K562 (cell line): ENCODE data around the gene AHCYL2.
A peak's percentile ranks its signal among the peaks of the same experiment; 100 is the strongest.

Experiments
- ARID2 ChIP-seq: fragments of 450-650 bp; IDR thresholded peaks from 2 replicates; pipeline ENCODE4 v1.6.1; 2017; ENCODE audit warnings: antibody characterized with exemption, mild to moderate bottlenecking
- CBX3 ChIP-seq, 2 experiments: IDR thresholded peaks; 1 replicate in 1 of 2; 2 replicates in 1 of 2; pipeline ENCODE4 v1.6.1; 2012; ENCODE audit warnings: inconsistent platforms in 2 of 2, low read length in 2 of 2, borderline replicate concordance in 1 of 2, control low read depth in 1 of 2
- FOXA1 ChIP-seq: fragments of 450-650 bp; IDR thresholded peaks from 2 replicates; pipeline ENCODE4 v1.6.1; 2016; ENCODE audit warnings: mild to moderate bottlenecking, borderline replicate concordance
- JUN ChIP-seq, 2 experiments: sonication (generic) in 1 of 2; formaldehyde crosslinking in 1 of 2; IDR thresholded peaks; 2 replicates each; pipeline versions ENCODE4 v1.6.1 to v1.8.0; 2012 to 2022; ENCODE audit warnings: borderline replicate concordance in 2 of 2, mild to moderate bottlenecking in 2 of 2, improper control_type of control experiment in 1 of 2, low read depth in 1 of 2, low read length in 1 of 2, missing genetic modification reagents in 1 of 2
- KAT7 ChIP-seq: sonication (generic); formaldehyde crosslinking; IDR thresholded peaks from 2 replicates; pipeline ENCODE4 v1.8.0; 2022; ENCODE audit warnings: missing genetic modification reagents, mild to moderate bottlenecking, borderline replicate concordance
- TOE1 ChIP-seq, 2 experiments: fragments of 450-650 bp in 1 of 2; sonication (generic) in 1 of 2; formaldehyde crosslinking in 1 of 2; IDR thresholded peaks; 2 replicates each; pipeline versions ENCODE4 v1.7.1 to v1.8.0; 2016 to 2022; ENCODE audit warnings: borderline replicate concordance in 2 of 2, mild to moderate bottlenecking in 2 of 2, antibody characterized with exemption in 1 of 2, inconsistent platforms in 1 of 2, low read depth in 1 of 2, missing genetic modification reagents in 1 of 2, moderate library complexity in 1 of 2
- ZNF274 ChIP-seq: IDR thresholded peaks from 2 replicates; pipeline ENCODE4 v1.6.1; 2011; ENCODE audit warnings: low read depth, mild to moderate bottlenecking, low read length, moderate library complexity, borderline replicate concordance
- ZNF347 ChIP-seq: fragments of 450-650 bp; formaldehyde crosslinking; IDR thresholded peaks from 2 replicates; pipeline ENCODE4 v1.4.0; 2020; ENCODE audit warnings: low read depth, mild to moderate bottlenecking, moderate library complexity
- TF ChIP-seq, protein P1 (sequence below): fragments of 150-350 bp; conservative IDR thresholded peaks from 2 replicates; pipeline ENCODE4 v1.6.1; 2014; ENCODE audit warnings: low read length
- TF ChIP-seq, protein P2 (sequence below), 3 experiments: IDR thresholded peaks in 2 of 3; conservative IDR thresholded peaks in 1 of 3; 2 replicates each; pipeline ENCODE4 v1.5.1; 2011 to 2012; ENCODE audit warnings: low read length in 3 of 3, mild to moderate bottlenecking in 3 of 3, control low read depth in 2 of 3, improper control_type of control experiment in 1 of 3, inconsistent platforms in 1 of 3, low read depth in 1 of 3, mixed read lengths in 1 of 3, moderate library complexity in 1 of 3; ENCODE audit not compliant: insufficient read depth in 2 of 3
- TF ChIP-seq, protein P3 (sequence below), 2 experiments: fragments of 450-650 bp in 1 of 2; sonication (generic) in 1 of 2; formaldehyde crosslinking in 1 of 2; IDR thresholded peaks; 2 replicates each; pipeline versions ENCODE4 v1.7.1 to v1.9.0; 2016 to 2022; ENCODE audit warnings: inconsistent platforms in 1 of 2, mild to moderate bottlenecking in 1 of 2, missing genetic modification reagents in 1 of 2
- TF ChIP-seq, protein P4 (sequence below), 3 experiments: fragments of 200-800 bp in 1 of 3; sonication (Bioruptor generic) in 1 of 3; sonication (generic) in 1 of 3; formaldehyde crosslinking in 1 of 3; IDR thresholded peaks; 2 replicates each; pipeline versions ENCODE4 v1.6.1 to v1.8.0; 2016 to 2022; ENCODE audit warnings: mild to moderate bottlenecking in 2 of 3, missing compliant biosample characterization in 2 of 3, missing genetic modification characterization in 2 of 3, missing genetic modification reagents in 1 of 3
- TF ChIP-seq, protein P5 (sequence below): fragments of 250-450 bp; sonication (Bioruptor Pico); IDR thresholded peaks from 2 replicates; pipeline ENCODE4 v1.5.0; 2021

DNA sequence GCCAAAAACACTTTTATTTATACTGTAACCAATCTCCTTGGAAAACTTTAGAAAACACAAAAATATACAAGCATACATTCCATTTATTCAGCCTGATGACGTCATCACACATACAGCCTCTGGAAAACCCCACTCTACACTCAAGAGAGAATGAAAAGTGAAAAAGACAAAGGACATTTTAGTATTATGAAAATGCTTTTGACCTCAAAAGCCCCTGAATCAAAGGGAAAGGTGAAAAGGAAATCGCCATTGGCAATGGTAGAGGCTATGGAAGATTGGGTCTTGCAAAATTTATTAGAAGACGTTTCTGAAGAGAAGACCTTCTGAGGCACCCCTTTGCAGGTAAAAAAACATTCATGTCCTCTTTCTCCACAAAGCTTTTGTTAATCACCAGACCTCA is 126.5 kb downstream of the AHCYL2 start:
- TF ChIP-seq, protein P1, sequence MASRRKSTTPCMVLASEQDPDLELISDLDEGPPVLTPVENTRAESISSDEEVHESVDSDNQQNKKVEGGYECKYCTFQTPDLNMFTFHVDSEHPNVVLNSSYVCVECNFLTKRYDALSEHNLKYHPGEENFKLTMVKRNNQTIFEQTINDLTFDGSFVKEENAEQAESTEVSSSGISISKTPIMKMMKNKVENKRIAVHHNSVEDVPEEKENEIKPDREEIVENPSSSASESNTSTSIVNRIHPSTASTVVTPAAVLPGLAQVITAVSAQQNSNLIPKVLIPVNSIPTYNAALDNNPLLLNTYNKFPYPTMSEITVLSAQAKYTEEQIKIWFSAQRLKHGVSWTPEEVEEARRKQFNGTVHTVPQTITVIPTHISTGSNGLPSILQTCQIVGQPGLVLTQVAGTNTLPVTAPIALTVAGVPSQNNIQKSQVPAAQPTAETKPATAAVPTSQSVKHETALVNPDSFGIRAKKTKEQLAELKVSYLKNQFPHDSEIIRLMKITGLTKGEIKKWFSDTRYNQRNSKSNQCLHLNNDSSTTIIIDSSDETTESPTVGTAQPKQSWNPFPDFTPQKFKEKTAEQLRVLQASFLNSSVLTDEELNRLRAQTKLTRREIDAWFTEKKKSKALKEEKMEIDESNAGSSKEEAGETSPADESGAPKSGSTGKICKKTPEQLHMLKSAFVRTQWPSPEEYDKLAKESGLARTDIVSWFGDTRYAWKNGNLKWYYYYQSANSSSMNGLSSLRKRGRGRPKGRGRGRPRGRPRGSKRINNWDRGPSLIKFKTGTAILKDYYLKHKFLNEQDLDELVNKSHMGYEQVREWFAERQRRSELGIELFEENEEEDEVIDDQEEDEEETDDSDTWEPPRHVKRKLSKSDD = no peak
- TF ChIP-seq, protein P2, sequence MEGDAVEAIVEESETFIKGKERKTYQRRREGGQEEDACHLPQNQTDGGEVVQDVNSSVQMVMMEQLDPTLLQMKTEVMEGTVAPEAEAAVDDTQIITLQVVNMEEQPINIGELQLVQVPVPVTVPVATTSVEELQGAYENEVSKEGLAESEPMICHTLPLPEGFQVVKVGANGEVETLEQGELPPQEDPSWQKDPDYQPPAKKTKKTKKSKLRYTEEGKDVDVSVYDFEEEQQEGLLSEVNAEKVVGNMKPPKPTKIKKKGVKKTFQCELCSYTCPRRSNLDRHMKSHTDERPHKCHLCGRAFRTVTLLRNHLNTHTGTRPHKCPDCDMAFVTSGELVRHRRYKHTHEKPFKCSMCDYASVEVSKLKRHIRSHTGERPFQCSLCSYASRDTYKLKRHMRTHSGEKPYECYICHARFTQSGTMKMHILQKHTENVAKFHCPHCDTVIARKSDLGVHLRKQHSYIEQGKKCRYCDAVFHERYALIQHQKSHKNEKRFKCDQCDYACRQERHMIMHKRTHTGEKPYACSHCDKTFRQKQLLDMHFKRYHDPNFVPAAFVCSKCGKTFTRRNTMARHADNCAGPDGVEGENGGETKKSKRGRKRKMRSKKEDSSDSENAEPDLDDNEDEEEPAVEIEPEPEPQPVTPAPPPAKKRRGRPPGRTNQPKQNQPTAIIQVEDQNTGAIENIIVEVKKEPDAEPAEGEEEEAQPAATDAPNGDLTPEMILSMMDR (IDR thresholded peaks at IDR 0.05 in 2 of 3, conservative IDR thresholded peaks at IDR 0.05 in 1 of 3; ENCODE audit: insufficient read depth in 2 of 3, low read depth in 1 of 3, low read length in 3 of 3) = no peak
- TF ChIP-seq FOXA1 (no peak), TOE1 (IDR thresholded peaks at IDR 0.05; ENCODE audit: borderline replicate concordance) (no peak), TOE1 (CRISPR knock-in tag; IDR thresholded peaks at IDR 0.05; ENCODE audit: borderline replicate concordance, low read depth) (no peak), ARID2 (no peak), CBX3 (IDR thresholded peaks at IDR 0.05; ENCODE audit: borderline replicate concordance in 1 of 2, low read length in 2 of 2) (no peak), JUN (IDR thresholded peaks at IDR 0.05; ENCODE audit: borderline replicate concordance, low read depth, low read length) (peak; percentile 83), JUN (CRISPR knock-in tag; IDR thresholded peaks at IDR 0.05; ENCODE audit: borderline replicate concordance) (no peak), KAT7 (CRISPR knock-in tag) (no peak), ZNF274 (no peak), ZNF347 (CRISPR knock-in tag) (no peak)
- TF ChIP-seq, protein P3, sequence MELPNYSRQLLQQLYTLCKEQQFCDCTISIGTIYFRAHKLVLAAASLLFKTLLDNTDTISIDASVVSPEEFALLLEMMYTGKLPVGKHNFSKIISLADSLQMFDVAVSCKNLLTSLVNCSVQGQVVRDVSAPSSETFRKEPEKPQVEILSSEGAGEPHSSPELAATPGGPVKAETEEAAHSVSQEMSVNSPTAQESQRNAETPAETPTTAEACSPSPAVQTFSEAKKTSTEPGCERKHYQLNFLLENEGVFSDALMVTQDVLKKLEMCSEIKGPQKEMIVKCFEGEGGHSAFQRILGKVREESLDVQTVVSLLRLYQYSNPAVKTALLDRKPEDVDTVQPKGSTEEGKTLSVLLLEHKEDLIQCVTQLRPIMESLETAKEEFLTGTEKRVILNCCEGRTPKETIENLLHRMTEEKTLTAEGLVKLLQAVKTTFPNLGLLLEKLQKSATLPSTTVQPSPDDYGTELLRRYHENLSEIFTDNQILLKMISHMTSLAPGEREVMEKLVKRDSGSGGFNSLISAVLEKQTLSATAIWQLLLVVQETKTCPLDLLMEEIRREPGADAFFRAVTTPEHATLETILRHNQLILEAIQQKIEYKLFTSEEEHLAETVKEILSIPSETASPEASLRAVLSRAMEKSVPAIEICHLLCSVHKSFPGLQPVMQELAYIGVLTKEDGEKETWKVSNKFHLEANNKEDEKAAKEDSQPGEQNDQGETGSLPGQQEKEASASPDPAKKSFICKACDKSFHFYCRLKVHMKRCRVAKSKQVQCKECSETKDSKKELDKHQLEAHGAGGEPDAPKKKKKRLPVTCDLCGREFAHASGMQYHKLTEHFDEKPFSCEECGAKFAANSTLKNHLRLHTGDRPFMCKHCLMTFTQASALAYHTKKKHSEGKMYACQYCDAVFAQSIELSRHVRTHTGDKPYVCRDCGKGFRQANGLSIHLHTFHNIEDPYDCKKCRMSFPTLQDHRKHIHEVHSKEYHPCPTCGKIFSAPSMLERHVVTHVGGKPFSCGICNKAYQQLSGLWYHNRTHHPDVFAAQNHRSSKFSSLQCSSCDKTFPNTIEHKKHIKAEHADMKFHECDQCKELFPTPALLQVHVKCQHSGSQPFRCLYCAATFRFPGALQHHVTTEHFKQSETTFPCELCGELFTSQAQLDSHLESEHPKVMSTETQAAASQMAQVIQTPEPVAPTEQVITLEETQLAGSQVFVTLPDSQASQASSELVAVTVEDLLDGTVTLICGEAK (IDR thresholded peaks at IDR 0.05) = no peak
- TF ChIP-seq, protein P3 (CRISPR knock-in tag; IDR thresholded peaks at IDR 0.05) = no peak
- TF ChIP-seq, protein P4, sequence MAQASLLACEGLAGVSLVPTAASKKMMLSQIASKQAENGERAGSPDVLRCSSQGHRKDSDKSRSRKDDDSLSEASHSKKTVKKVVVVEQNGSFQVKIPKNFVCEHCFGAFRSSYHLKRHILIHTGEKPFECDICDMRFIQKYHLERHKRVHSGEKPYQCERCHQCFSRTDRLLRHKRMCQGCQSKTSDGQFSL (CRISPR knock-in tag; IDR thresholded peaks at IDR 0.05) = no peak
- TF ChIP-seq, protein P4 (tag; IDR thresholded peaks at IDR 0.05) = no peak
- TF ChIP-seq, protein P5, sequence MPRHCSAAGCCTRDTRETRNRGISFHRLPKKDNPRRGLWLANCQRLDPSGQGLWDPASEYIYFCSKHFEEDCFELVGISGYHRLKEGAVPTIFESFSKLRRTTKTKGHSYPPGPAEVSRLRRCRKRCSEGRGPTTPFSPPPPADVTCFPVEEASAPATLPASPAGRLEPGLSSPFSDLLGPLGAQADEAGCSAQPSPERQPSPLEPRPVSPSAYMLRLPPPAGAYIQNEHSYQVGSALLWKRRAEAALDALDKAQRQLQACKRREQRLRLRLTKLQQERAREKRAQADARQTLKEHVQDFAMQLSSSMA (CRISPR knock-in tag) = no peak
